ENCODE results near the gene ARHGEF26.

DNA sequence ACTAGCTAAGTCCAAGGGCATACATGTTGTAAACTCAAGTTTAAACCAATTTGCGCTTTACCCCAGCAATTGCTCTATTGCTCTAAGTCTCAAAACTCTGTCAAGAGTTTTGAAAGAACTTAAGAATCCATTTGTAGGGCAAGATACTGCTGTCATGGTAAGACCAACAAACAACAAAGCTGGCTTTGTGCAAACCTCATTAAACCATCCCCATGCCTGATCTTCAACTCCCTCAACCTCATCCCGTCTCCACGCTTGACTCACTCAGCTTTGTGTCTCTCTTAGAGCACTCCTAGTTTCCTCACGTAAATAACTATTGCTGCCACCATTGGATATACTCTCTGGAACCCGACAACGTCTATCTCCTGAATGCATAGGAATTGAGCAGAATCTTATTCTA lies 20.6 kb upstream of the ARHGEF26 start:
- TF ChIP-seq, protein P1, sequence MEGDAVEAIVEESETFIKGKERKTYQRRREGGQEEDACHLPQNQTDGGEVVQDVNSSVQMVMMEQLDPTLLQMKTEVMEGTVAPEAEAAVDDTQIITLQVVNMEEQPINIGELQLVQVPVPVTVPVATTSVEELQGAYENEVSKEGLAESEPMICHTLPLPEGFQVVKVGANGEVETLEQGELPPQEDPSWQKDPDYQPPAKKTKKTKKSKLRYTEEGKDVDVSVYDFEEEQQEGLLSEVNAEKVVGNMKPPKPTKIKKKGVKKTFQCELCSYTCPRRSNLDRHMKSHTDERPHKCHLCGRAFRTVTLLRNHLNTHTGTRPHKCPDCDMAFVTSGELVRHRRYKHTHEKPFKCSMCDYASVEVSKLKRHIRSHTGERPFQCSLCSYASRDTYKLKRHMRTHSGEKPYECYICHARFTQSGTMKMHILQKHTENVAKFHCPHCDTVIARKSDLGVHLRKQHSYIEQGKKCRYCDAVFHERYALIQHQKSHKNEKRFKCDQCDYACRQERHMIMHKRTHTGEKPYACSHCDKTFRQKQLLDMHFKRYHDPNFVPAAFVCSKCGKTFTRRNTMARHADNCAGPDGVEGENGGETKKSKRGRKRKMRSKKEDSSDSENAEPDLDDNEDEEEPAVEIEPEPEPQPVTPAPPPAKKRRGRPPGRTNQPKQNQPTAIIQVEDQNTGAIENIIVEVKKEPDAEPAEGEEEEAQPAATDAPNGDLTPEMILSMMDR (optimal IDR thresholded peaks at IDR 0.05 in 1 of 3, IDR thresholded peaks at IDR 0.05 in 1 of 3, conservative IDR thresholded peaks at IDR 0.05 in 1 of 3; ENCODE audit: extremely low read depth in 1 of 3, insufficient read depth in 2 of 3, low read length in 3 of 3), result no peak
- TF ChIP-seq EZH2 (IDR thresholded peaks at IDR 0.05; ENCODE audit: low read length), result no peak

Measured in keratinocyte (primary cell).